ENCODE results near the gene MMP24OS.

MMP24OS gene

DNA sequence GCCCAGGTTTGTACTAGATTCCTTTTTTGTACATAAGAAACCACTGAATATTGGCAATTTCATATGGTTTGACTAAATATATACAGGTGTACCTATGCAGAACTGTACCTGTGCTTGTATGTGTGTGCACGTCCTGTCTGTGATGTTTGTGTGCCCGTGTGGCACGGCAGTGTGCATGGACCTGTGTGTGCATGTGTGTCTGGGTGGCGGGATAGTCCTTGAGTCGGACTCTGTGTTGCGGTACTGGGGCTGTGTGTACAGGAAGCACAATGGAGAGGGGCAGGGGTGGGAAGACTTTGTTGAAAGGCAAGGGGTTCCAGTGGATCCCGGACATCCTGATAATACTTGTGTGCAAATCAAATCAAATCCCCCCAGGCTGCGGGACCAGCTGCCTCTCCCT, 17.8 kb upstream of the MMP24OS start:
- Histone ChIP-seq H3K4me1 (peaks cover 0 to 12% (median 0%) of the 10 kb centered on the region in 10 experiments; a peak in 6 of 20 replicates), H3K27me3 (no peaks in the 10 kb centered on the region), H3K27ac (no peak overlapping the region), H3K36me3 (no peaks in the 10 kb centered on the region), H3K4me3 (no peak overlapping the region), H3K9me3 (replicated peaks in 1 of 11) (no peaks in the 10 kb centered on the region), H3K4me2 (no peak overlapping the region), H4K20me1 (peaks cover 0 to 7% (median 0%) of the 10 kb centered on the region in 11 experiments; a peak in 1 of 22 replicates), H3K9ac (no peak overlapping the region)
- TF ChIP-seq Cebpa-rat (IDR thresholded peaks at IDR 0.05) = no peak

DNA sequence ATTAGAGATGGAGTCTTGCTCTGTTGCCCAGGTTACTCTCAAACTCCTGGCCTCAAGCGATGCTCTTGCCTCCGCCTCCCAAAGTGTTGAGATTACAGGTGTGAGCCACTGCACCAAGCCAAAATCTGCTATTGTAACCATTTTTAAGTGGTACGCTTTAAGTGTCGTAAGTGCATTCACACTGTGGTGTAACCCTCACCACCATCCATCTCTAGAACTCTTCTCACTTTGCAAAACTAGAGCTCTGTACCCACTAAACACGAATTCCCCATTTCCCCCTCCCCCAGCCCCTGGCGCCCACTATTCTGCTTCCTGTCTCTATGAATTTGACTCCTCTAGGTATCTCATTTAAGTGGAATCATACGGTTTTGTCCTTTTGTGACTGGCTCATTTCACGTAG, 17.1 kb upstream of the MMP24OS start:
- Histone ChIP-seq H3K36me3 (no peaks in the 10 kb centered on the region), H3K4me3 (no peak overlapping the region), H3K4me2 (no peak overlapping the region), H3K27ac (no peak overlapping the region), H3K9ac (no peak overlapping the region), H3K27me3 (no peaks in the 10 kb centered on the region), H4K20me1 (peaks cover 0 to 7% (median 0%) of the 10 kb centered on the region in 11 experiments; a peak in 1 of 22 replicates), H3K4me1 (peaks cover 0 to 12% (median 0%) of the 10 kb centered on the region in 10 experiments; a peak in 6 of 20 replicates), H3K9me3 (replicated peaks in 1 of 11) (no peaks in the 10 kb centered on the region)
- TF ChIP-seq Cebpa-rat (IDR thresholded peaks at IDR 0.05) = no peak

DNA sequence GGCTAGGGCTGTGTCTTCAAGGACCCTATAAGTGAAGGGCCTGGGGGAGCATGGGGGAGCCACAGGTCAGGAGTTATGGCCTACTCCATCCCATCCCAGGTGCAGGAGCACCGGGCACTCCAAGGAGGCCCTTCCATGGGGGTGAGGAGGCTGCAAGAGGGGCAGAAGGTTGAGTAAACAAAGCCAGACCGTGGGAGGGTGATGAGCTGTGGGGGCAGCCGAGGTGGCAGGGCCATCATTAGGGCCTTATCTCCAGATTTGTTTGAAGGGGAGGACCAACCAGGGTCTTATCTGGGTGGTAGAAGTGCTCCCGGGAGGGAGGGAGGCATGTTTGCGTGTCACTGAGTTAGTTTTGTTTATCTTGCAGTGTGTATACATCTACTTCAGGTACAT, 16.4 kb upstream of the MMP24OS start:
- no peaks in the 10 kb centered on the region for H3K36me3 ChIP-seq
- H3K27me3 ChIP-seq = no peaks in the 10 kb centered on the region
- peaks cover 0 to 8% (median 0%) of the 10 kb centered on the region in 10 experiments; a peak in 5 of 20 replicates for H3K4me1 ChIP-seq
- no peak overlapping the region for H3K27ac ChIP-seq
- no peak for TF ChIP-seq Cebpa-rat (IDR thresholded peaks at IDR 0.05)
- H3K4me2 ChIP-seq = no peak overlapping the region
- no peaks in the 10 kb centered on the region for H3K9me3 ChIP-seq (replicated peaks in 1 of 11)
- H4K20me1 ChIP-seq = peaks cover 0 to 7% (median 0%) of the 10 kb centered on the region in 11 experiments; a peak in 1 of 22 replicates
- H3K9ac ChIP-seq = no peak overlapping the region
- no peak overlapping the region for H3K4me3 ChIP-seq

DNA sequence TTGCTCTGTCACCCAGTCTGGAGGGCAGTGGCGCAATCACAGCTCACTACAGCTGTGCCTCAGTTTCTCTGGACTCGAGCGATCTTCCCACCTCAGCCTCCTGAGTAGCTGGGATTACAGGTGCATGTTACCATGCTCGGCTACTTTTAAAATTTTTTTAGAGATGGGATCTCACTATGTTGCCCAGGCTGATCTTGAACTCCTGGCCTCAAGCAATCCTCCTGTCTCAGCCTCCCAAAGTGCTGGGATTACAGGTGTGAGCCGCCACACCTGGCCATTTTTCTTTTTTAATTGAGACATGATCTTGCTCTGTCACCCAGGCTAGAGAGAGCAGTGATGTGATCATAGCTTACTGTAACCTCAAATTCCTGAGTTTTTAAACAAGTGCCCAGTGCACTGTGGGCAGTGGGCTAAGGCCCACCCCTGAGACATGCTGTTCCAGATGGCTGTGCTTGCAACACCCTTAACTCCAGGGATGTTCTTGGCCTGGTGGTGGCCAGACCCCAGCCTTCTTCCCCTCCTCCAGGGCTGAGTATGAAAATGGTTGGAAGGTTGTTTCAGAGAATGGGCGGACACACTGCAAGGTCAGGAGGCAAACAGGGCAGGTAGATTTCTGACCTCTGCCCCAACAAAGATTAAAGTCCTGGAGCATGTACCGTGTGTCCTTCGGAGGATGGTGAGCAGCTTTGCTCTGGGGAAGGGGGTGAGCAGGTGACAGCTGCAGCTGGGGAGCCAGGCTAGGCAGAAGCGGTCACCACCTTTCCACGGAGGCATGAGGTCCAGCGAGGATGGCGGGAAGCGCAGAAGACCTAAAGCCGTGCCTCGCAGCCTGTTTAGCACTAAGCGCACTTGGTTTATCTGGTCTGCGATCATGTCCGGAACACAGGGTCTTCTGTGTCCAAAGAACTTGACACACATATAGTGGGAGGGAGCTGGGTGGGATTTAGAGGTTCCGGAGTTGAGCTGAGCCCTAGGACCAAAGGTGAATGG, 15.7 kb upstream of the MMP24OS start:
- no peak overlapping the region for H3K27ac ChIP-seq
- no peak overlapping the region for H3K4me3 ChIP-seq
- H3K27me3 ChIP-seq = no peaks in the 10 kb centered on the region
- no peak for TF ChIP-seq Cebpa-rat (IDR thresholded peaks at IDR 0.05)
- H3K4me2 ChIP-seq = no peak overlapping the region
- no peaks in the 10 kb centered on the region for H3K9me3 ChIP-seq (replicated peaks in 1 of 11)
- H3K36me3 ChIP-seq = no peaks in the 10 kb centered on the region
- no peak overlapping the region for H3K9ac ChIP-seq
- H4K20me1 ChIP-seq = peaks cover 0 to 7% (median 0%) of the 10 kb centered on the region in 11 experiments; a peak in 1 of 22 replicates
- peaks cover 0 to 8% (median 0%) of the 10 kb centered on the region in 10 experiments; a peak in 5 of 20 replicates for H3K4me1 ChIP-seq

DNA sequence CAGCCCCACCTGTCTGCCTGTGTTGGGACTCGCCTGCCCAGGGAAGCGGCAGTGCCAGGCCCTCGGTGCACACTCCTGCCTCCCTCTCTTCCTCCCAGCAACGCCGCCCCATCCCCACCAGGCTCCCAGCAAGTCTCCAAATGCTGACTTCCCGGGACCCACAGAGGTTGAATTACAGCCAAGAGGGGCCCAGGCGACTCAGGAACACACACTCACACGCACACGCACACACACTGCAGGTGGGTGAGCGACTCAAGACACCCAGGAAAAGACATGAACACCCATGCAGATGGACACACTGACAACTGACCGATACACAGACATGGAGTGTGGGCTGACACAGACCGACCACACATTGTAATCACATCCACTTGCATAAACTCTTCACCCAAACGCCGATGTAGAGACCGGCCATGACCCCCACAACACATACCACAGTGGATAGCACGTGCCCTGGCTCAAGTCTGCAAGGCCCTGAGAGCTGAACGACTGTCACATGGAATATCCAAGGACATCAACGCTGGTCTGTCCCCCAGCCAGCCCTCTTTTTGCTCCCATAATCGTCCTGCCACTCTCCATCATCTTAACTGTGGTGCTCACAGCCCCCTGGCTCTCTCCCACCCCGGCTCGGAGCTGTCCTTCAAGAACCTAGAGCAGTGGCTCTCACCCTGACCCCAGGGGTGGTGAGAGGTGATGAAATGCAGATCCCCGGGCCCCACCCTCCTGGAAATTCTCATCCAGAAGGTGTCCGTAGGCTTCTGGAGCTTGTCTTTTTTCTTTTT, 14.8 kb upstream of the MMP24OS start:
- H3K4me2 ChIP-seq = no peak overlapping the region
- no peak for TF ChIP-seq Cebpa-rat (IDR thresholded peaks at IDR 0.05)
- no peaks in the 10 kb centered on the region for H3K36me3 ChIP-seq
- H3K9ac ChIP-seq = no peak overlapping the region
- peaks cover 0 to 8% (median 0%) of the 10 kb centered on the region in 10 experiments; a peak in 5 of 20 replicates for H3K4me1 ChIP-seq
- no peak overlapping the region for H3K4me3 ChIP-seq
- H3K27ac ChIP-seq = no peak overlapping the region
- H3K27me3 ChIP-seq = no peaks in the 10 kb centered on the region
- peaks cover 0 to 7% (median 0%) of the 10 kb centered on the region in 11 experiments; a peak in 1 of 22 replicates for H4K20me1 ChIP-seq
- H3K9me3 ChIP-seq (replicated peaks in 1 of 11) = no peaks in the 10 kb centered on the region

DNA sequence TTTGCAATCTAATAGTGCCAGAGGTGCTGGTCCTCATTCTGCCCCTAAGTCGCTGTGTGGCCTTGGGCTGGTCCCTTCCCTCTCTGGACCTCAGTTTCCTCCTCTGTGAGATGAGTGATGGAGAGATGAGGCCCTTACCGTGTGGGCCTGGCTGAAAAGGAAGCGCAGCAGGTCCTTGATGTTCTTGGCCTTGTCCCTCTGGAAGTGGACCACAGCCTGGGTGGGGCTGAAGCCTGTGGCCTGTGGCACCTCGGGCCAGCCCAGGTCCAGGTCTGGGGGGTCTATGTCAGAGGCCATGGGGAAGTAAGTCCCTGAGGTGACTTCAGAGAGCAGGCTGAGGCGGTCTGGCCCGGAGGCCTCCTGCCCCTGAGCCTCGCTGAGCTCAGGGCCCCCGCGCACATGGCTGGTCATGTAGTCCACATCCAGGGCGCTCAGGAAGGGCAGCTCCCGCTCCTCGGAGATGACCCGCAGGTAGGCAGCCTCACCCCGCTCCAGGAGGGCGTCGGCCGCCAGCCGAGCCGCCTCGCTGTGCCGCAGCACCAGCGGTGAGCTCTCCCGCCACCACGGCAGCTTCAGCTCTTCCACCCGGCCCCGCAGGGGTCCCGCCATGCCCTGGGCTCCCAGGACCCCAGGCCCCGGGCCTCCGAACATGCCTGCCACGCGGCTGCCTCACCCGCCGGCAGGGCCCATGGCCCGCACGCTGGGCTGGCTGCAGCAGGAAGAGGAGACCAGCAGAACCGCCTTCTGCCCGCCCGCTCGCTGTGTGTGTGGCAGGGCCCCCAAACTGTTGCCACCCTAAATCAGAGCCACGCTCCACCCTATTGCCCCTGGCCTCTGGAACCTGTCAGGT, 14.0 kb upstream of the MMP24OS start, which contains the start of gene FAM83C:
FAM83C (minus strand) TSS at position 772 of the 850 bp plus-strand sequence; CDS start at position 651, 121 bp downstream.
- no peaks in the 10 kb centered on the region for H3K27me3 ChIP-seq
- no peak within 1 kb of the TSS for H3K27ac ChIP-seq
- H3K4me3 ChIP-seq = no peak within 1 kb of the TSS
- no peaks in the 10 kb centered on the region for H3K9me3 ChIP-seq (replicated peaks in 1 of 11)
- H3K4me2 ChIP-seq = no peak within 1 kb of the TSS
- TF ChIP-seq Cebpa-rat (IDR thresholded peaks at IDR 0.05) = no peak
- no peaks in the 10 kb centered on the region for H3K36me3 ChIP-seq
- no peak within 1 kb of the TSS for H3K9ac ChIP-seq
- H4K20me1 ChIP-seq = peaks cover 0 to 7% (median 0%) of the 10 kb centered on the region in 11 experiments; a peak in 1 of 22 replicates
- H3K4me1 ChIP-seq = peaks cover 0 to under 1% (median 0%) of the 10 kb centered on the region in 10 experiments; a peak in 3 of 20 replicates

DNA sequence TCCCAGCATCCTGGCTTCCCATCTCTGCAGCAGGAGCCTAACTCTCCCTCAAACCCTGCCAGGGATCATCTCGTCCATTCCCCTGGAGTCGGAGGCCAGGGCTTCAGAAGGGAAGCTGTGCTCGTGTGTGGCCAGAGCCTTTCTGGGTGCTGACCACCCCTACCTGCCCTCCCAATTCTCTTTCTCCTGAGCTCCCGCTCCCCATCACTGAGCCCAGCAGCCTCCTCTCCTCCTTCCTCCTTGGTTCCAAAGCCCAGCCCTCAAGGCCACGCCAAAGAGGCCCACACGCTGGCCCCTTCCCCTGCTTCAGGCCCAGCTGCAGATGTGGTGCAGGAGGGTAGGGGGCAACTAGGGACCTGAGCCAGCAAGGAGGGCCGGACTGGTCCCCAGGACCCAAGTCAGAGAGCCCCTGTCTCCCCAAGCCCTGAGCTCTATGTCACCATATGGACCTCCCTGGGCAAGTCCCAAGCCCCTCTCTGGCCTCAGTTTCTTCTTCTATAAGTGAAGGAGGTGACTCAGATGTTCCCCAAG, 13.0 kb upstream of the MMP24OS start:
- Histone ChIP-seq H4K20me1 (peaks cover 0 to 7% (median 0%) of the 10 kb centered on the region in 11 experiments; a peak in 1 of 22 replicates), H3K36me3 (no peaks in the 10 kb centered on the region), H3K4me1 (no peaks in the 10 kb centered on the region), H3K9me3 (replicated peaks in 1 of 11) (no peaks in the 10 kb centered on the region), H3K9ac (no peak overlapping the region), H3K4me2 (no peak overlapping the region), H3K27me3 (no peaks in the 10 kb centered on the region), H3K27ac (no peak overlapping the region), H3K4me3 (no peak overlapping the region)
- TF ChIP-seq Cebpa-rat (IDR thresholded peaks at IDR 0.05) = no peak
